ENCODE data around the gene SPDYE16.
A peak's percentile ranks its signal among the peaks of the same experiment; 100 is the strongest.
"Not testable (repeated sequence)": the region's sequence is repeated elsewhere in the genome, so short reads cannot be mapped to it uniquely, and the experiment has no call there.

Gene SPDYE16

DNA sequence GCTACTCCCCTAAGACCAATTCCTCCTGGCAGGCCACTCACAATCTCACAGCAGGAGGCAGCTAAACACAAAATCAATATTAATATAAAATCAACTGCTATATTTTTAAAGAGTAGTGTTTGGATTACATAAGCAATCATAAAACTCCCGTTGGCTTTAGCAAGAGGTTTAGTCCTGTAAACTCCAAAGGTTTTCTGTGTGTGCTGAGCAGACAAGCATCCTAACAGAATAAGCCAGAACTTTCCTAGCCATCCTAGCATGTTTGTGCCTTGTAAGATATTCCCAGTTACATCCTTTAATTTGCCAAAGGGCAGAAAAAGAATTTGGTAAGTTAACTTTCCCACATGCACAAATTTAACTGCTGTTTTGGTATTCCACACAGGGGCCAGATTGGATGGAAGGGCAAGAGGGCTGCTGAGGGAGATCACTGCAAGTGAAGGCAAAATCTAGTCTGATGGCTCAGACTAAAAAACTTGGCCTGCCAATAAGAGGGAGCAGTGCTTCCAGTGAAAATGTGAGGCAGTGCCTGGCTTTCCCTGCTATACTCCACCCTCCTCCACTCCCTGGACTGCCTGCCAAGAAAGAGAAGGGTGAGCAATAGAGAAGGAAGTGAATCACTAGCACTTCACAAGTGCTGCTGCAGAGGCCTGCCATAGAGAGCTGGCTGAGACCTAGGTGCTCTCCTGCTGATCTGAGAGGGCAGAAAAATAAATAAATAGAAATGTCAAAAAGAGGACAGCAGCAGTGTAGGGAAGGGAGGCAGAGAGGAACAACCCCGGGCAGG lies 39.9 kb upstream of the SPDYE16 start:
- Histone ChIP-seq H4K20me1 (ENCODE audit: insufficient read depth, low read length) (peaks cover 13% of the 10 kb centered on the region; the same call in 1 of the 2 replicates), H3K79me2 (ENCODE audit: insufficient read depth, low read length) (peaks cover 30% of the 10 kb centered on the region)
- not testable (repeated sequence) for H2AFZ ChIP-seq (ENCODE audit: low read depth, low read length); H3K9me3 ChIP-seq (ENCODE audit: insufficient read depth, low read length, severe bottlenecking); H3K27ac ChIP-seq (ENCODE audit: low read length); H3K9ac ChIP-seq (ENCODE audit: low read depth, low read length); H3K4me3 ChIP-seq (ENCODE audit: low read depth in 1 of 2, low read length in 2 of 2); H3K36me3 ChIP-seq (ENCODE audit: insufficient read depth, low read length); H3K4me2 ChIP-seq (ENCODE audit: insufficient read depth, low read length); DNase-seq; H3K27me3 ChIP-seq (ENCODE audit: insufficient read depth, low read length, poor library complexity); H3K4me1 ChIP-seq (ENCODE audit: insufficient read depth, low read length)
- peak; percentile 66; the same call in 2 of the 3 replicates for ATAC-seq (ENCODE audit: insufficient read depth, low read depth)

DNA sequence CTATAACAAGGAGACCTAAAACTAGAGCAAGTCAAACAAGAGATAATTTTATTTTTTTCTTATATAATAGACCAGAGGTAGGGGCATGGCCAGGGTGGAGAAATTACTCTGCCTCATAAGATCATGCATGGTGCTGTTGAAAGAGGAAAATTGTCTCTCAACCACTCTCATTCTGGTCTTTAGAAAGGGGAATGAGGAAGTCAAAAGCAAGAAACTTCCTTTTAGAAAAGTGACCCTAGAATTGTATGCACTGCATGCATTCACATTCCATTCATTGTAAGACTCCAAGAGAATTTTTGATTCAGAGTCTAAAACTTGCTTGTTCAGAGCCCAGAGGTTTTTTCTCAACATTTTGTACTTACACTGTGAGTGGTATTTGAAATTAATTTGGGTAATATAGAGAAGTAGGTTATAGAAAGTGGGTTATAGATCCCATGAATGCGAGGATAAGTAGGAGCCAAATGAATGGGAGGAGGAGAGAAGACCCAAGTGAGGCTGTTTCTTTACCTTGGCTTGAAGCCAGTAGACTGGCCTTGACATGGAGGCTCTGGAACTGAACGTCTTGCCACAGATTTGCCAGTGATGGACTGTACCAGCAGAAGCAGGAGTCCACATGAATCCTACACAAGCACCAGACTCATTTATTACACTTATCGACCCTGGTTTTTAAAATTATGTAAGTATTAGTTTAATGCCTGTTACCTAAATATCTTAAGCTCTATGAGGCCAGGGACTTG lies 33.0 kb upstream of the SPDYE16 start:
- Histone ChIP-seq H3K79me2 (ENCODE audit: insufficient read depth, low read length) (peaks cover 11% of the 10 kb centered on the region), H3K36me3 (ENCODE audit: insufficient read depth, low read length) (peaks cover 15% of the 10 kb centered on the region; the same call in 1 of the 2 replicates)
- not testable (repeated sequence) for H3K4me3 ChIP-seq (ENCODE audit: low read depth in 1 of 2, low read length in 2 of 2); DNase-seq; H4K20me1 ChIP-seq (ENCODE audit: insufficient read depth, low read length); H3K27me3 ChIP-seq (ENCODE audit: insufficient read depth, low read length, poor library complexity); ATAC-seq (ENCODE audit: insufficient read depth, low read depth); H3K9ac ChIP-seq (ENCODE audit: low read depth, low read length); H2AFZ ChIP-seq (ENCODE audit: low read depth, low read length); H3K9me3 ChIP-seq (ENCODE audit: insufficient read depth, low read length, severe bottlenecking); H3K4me1 ChIP-seq (ENCODE audit: insufficient read depth, low read length); H3K27ac ChIP-seq (ENCODE audit: low read length); H3K4me2 ChIP-seq (ENCODE audit: insufficient read depth, low read length)

DNA sequence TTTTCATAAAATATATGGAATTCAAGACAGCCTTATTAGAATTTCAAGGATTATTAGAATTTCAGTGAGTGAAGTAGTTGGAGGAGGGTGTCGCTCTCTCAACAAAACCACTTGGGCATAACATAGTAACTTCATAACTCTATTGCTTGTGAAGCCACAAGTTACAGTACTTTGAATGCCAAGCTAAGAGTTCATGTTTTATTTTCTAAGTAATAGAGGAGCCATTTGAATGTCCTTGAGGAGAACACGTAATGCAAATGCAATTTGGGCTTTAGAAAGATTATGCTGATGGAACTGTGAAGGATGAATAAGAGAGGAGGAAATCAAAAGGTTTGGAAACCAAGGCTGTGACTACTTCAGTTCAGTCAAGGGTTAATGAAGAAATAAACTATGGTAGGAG lies 32.3 kb upstream of the SPDYE16 start:
- H3K9me3 ChIP-seq (ENCODE audit: insufficient read depth, low read length, severe bottlenecking); ATAC-seq (ENCODE audit: insufficient read depth, low read depth); H3K4me3 ChIP-seq (ENCODE audit: low read depth in 1 of 2, low read length in 2 of 2); H3K27ac ChIP-seq (ENCODE audit: low read length); H3K9ac ChIP-seq (ENCODE audit: low read depth, low read length); H2AFZ ChIP-seq (ENCODE audit: low read depth, low read length); DNase-seq; H3K27me3 ChIP-seq (ENCODE audit: insufficient read depth, low read length, poor library complexity); H3K4me1 ChIP-seq (ENCODE audit: insufficient read depth, low read length); H4K20me1 ChIP-seq (ENCODE audit: insufficient read depth, low read length); H3K4me2 ChIP-seq (ENCODE audit: insufficient read depth, low read length): not testable (repeated sequence)
- peaks cover 15% of the 10 kb centered on the region; the same call in 1 of the 2 replicates for H3K36me3 ChIP-seq (ENCODE audit: insufficient read depth, low read length)
- H3K79me2 ChIP-seq (ENCODE audit: insufficient read depth, low read length) = peaks cover 11% of the 10 kb centered on the region

DNA sequence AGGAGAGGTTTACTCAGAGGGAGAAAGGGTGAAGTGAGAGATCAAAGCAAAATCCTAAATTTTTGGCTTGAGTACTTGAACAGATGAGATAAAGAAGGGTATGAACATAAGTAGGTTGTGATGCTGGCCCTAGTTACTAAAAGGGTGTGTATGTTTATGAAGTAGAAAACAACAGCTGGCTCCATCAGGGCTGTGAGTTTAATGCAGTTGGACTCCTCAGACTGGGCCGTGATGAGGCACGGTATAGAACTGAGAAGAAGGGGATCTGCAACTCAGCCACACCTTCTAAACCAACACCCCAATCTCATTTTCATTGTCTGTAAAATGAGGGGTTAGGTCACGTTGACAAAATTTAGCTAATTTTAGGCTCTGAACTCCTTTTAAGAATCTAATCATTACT lies 29.2 kb upstream of the SPDYE16 start:
- not testable (repeated sequence) for H3K27me3 ChIP-seq (ENCODE audit: insufficient read depth, low read length, poor library complexity); H3K4me2 ChIP-seq (ENCODE audit: insufficient read depth, low read length); H4K20me1 ChIP-seq (ENCODE audit: insufficient read depth, low read length); DNase-seq; H2AFZ ChIP-seq (ENCODE audit: low read depth, low read length); H3K4me1 ChIP-seq (ENCODE audit: insufficient read depth, low read length); H3K9me3 ChIP-seq (ENCODE audit: insufficient read depth, low read length, severe bottlenecking); H3K9ac ChIP-seq (ENCODE audit: low read depth, low read length); H3K27ac ChIP-seq (ENCODE audit: low read length); ATAC-seq (ENCODE audit: insufficient read depth, low read depth); H3K4me3 ChIP-seq (ENCODE audit: low read depth in 1 of 2, low read length in 2 of 2)
- Histone ChIP-seq H3K79me2 (ENCODE audit: insufficient read depth, low read length) (peaks cover 33% of the 10 kb centered on the region), H3K36me3 (ENCODE audit: insufficient read depth, low read length) (peaks cover 24% of the 10 kb centered on the region; the same call in 1 of the 2 replicates)

- not testable (repeated sequence) for H3K27ac ChIP-seq (ENCODE audit: low read length); H3K4me3 ChIP-seq (ENCODE audit: low read depth in 1 of 2, low read length in 2 of 2); H3K4me1 ChIP-seq (ENCODE audit: insufficient read depth, low read length); H2AFZ ChIP-seq (ENCODE audit: low read depth, low read length); H3K9ac ChIP-seq (ENCODE audit: low read depth, low read length); H3K27me3 ChIP-seq (ENCODE audit: insufficient read depth, low read length, poor library complexity); DNase-seq; H3K9me3 ChIP-seq (ENCODE audit: insufficient read depth, low read length, severe bottlenecking); H3K4me2 ChIP-seq (ENCODE audit: insufficient read depth, low read length); ATAC-seq (ENCODE audit: insufficient read depth, low read depth)
- peaks cover 24% of the 10 kb centered on the region; the same call in 1 of the 2 replicates for H3K36me3 ChIP-seq (ENCODE audit: insufficient read depth, low read length)
- H4K20me1 ChIP-seq (ENCODE audit: insufficient read depth, low read length) = peaks cover 10% of the 10 kb centered on the region; the same call in 1 of the 2 replicates
- peaks cover 43% of the 10 kb centered on the region for H3K79me2 ChIP-seq (ENCODE audit: insufficient read depth, low read length)
These were observed 27.3 kb upstream of the SPDYE16 start for GRCh38 chr7:76570324-76570775.

DNA sequence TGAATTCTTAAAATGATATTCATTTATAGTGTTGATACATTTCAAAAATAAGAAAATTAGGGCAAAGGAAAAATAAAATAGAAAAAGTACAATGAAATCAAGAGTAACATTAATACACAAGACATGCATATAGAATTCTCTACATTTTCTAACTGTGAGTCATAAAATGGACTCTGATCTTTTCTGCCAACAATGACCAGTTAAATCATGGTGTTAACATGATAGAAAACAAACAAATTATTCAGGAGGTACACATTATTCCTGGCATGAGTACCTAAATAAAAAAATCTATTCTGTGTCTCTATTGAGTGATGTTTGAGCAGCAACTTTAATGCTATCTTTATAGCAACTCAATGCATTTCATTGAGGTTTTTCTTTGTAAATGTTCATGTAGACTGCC lies 25.6 kb upstream of the SPDYE16 start:
- not testable (repeated sequence) for H3K9me3 ChIP-seq (ENCODE audit: insufficient read depth, low read length, severe bottlenecking); DNase-seq; H3K27ac ChIP-seq (ENCODE audit: low read length); ATAC-seq (ENCODE audit: insufficient read depth, low read depth); H3K9ac ChIP-seq (ENCODE audit: low read depth, low read length); H3K27me3 ChIP-seq (ENCODE audit: insufficient read depth, low read length, poor library complexity); H3K4me3 ChIP-seq (ENCODE audit: low read depth in 1 of 2, low read length in 2 of 2); H3K4me2 ChIP-seq (ENCODE audit: insufficient read depth, low read length); H2AFZ ChIP-seq (ENCODE audit: low read depth, low read length); H3K4me1 ChIP-seq (ENCODE audit: insufficient read depth, low read length)
- peaks cover 10% of the 10 kb centered on the region; the same call in 1 of the 2 replicates for H4K20me1 ChIP-seq (ENCODE audit: insufficient read depth, low read length)
- peaks cover 47% of the 10 kb centered on the region for H3K79me2 ChIP-seq (ENCODE audit: insufficient read depth, low read length)
- H3K36me3 ChIP-seq (ENCODE audit: insufficient read depth, low read length) = peaks cover 24% of the 10 kb centered on the region; the same call in 1 of the 2 replicates

- H3K4me3 ChIP-seq (ENCODE audit: low read depth in 1 of 2, low read length in 2 of 2); H3K27ac ChIP-seq (ENCODE audit: low read length); DNase-seq; H4K20me1 ChIP-seq (ENCODE audit: insufficient read depth, low read length); H3K27me3 ChIP-seq (ENCODE audit: insufficient read depth, low read length, poor library complexity); H3K4me2 ChIP-seq (ENCODE audit: insufficient read depth, low read length); H3K4me1 ChIP-seq (ENCODE audit: insufficient read depth, low read length); ATAC-seq (ENCODE audit: insufficient read depth, low read depth); H3K9me3 ChIP-seq (ENCODE audit: insufficient read depth, low read length, severe bottlenecking); H2AFZ ChIP-seq (ENCODE audit: low read depth, low read length); H3K9ac ChIP-seq (ENCODE audit: low read depth, low read length): not testable (repeated sequence)
- Histone ChIP-seq H3K36me3 (ENCODE audit: insufficient read depth, low read length) (peaks cover 22% of the 10 kb centered on the region; the same call in 1 of the 2 replicates), H3K79me2 (ENCODE audit: insufficient read depth, low read length) (peaks cover 52% of the 10 kb centered on the region)
These were observed 24.7 kb upstream of the SPDYE16 start for GRCh38 chr7:76567753-76568152.

DNA sequence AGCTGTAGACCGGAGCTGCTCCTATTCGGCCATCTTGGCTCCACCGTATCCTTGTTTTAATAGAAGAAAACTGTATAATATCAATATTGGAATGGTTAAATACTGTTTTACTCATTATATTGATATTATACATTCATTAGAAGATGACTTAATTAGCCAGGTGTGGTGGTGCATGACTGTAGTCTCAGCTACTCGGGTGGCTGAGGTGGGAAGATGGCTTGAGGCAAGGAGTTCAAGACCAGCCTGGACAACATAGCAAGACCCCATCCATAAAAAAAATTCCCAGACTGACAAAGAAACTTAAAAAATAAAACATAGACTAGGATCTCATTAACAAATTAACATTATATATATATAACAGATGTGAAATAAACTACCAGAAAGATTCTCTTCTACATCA lies 24.2 kb upstream of the SPDYE16 start:
- H3K27ac ChIP-seq (ENCODE audit: low read length); DNase-seq; H3K9ac ChIP-seq (ENCODE audit: low read depth, low read length); H3K4me1 ChIP-seq (ENCODE audit: insufficient read depth, low read length); H3K4me2 ChIP-seq (ENCODE audit: insufficient read depth, low read length); H3K27me3 ChIP-seq (ENCODE audit: insufficient read depth, low read length, poor library complexity); H4K20me1 ChIP-seq (ENCODE audit: insufficient read depth, low read length); ATAC-seq (ENCODE audit: insufficient read depth, low read depth); H2AFZ ChIP-seq (ENCODE audit: low read depth, low read length); H3K9me3 ChIP-seq (ENCODE audit: insufficient read depth, low read length, severe bottlenecking); H3K4me3 ChIP-seq (ENCODE audit: low read depth in 1 of 2, low read length in 2 of 2): not testable (repeated sequence)
- peaks cover 17% of the 10 kb centered on the region; the same call in 1 of the 2 replicates for H3K36me3 ChIP-seq (ENCODE audit: insufficient read depth, low read length)
- peaks cover 48% of the 10 kb centered on the region for H3K79me2 ChIP-seq (ENCODE audit: insufficient read depth, low read length)

All from DND-41 (cell line).